Nephron (organoid): Measurements from ENCODE around the gene GLI2.

Experiments used
- H3K27ac Mint-ChIP-seq, 3 experiments: 2 replicates each; pipeline ENCODE4 v1.8.0; 2020; ENCODE audit warnings: mixed read lengths in 3 of 3, mild to moderate bottlenecking in 2 of 3, moderate library complexity in 1 of 3
- H3K27me3 Mint-ChIP-seq: 2 replicates; pipeline ENCODE4 v1.8.0; 2021; ENCODE audit warnings: low read depth, mild to moderate bottlenecking, moderate library complexity, mixed read lengths
- H3K36me3 Mint-ChIP-seq: 2 replicates; pipeline ENCODE4 v1.8.0; 2020; ENCODE audit warnings: low read depth, mixed read lengths
- H3K4me1 Mint-ChIP-seq: 2 replicates; pipeline ENCODE4 v1.8.0; 2020; ENCODE audit warnings: mixed read lengths
- H3K4me3 Mint-ChIP-seq, 3 experiments: 2 replicates each; pipeline ENCODE4 v1.8.0; 2020; ENCODE audit warnings: mild to moderate bottlenecking in 3 of 3, mixed read lengths in 3 of 3, moderate library complexity in 2 of 3
- H3K9me3 Mint-ChIP-seq: 2 replicates; pipeline ENCODE4 v1.8.0; 2020; ENCODE audit warnings: mixed read lengths
- TF ChIP-seq, protein P1 (sequence below), 3 experiments: fragments of 200-600 bp; sonication (generic); IDR thresholded peaks; one replicate each; pipeline ENCODE4 v1.5.0; 2021; ENCODE audit warnings: antibody characterized with exemption in 3 of 3; ENCODE audit not compliant: unreplicated experiment in 3 of 3

GLI2 gene

DNA sequence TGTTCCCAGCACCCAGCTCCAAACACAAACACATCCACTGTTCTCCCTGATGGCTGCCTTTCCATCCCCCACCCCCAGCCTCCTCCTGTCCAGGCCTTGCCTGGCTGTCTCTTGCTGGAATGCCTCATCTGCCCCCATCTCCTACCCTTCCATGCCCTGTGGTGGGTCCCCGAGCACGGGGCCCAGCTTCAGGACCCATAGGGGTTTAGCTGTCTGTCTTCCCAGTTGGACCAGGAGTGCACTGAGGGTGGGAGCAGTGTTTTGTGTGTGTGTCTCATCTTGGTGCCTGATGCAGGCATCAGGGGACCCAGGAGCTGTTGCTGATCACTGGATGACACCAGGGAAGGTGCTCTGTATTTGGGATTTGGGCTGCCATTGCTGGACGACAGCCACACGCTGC is 34.5 kb downstream of the GLI2 start:
- TF ChIP-seq, protein P1, sequence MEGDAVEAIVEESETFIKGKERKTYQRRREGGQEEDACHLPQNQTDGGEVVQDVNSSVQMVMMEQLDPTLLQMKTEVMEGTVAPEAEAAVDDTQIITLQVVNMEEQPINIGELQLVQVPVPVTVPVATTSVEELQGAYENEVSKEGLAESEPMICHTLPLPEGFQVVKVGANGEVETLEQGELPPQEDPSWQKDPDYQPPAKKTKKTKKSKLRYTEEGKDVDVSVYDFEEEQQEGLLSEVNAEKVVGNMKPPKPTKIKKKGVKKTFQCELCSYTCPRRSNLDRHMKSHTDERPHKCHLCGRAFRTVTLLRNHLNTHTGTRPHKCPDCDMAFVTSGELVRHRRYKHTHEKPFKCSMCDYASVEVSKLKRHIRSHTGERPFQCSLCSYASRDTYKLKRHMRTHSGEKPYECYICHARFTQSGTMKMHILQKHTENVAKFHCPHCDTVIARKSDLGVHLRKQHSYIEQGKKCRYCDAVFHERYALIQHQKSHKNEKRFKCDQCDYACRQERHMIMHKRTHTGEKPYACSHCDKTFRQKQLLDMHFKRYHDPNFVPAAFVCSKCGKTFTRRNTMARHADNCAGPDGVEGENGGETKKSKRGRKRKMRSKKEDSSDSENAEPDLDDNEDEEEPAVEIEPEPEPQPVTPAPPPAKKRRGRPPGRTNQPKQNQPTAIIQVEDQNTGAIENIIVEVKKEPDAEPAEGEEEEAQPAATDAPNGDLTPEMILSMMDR (IDR thresholded peaks at IDR 0.05; ENCODE audit: unreplicated experiment in 3 of 3) = no peak
- Mint-ChIP-seq H3K36me3 (no peaks in the 10 kb centered on the region), H3K4me3 (no peak overlapping the region), H3K9me3 (no peaks in the 10 kb centered on the region), H3K27ac (peak overlapping the region; percentile 37 to 99 (median 89)), H3K27me3 (no peaks in the 10 kb centered on the region), H3K4me1 (peaks cover 85% of the 10 kb centered on the region)

DNA sequence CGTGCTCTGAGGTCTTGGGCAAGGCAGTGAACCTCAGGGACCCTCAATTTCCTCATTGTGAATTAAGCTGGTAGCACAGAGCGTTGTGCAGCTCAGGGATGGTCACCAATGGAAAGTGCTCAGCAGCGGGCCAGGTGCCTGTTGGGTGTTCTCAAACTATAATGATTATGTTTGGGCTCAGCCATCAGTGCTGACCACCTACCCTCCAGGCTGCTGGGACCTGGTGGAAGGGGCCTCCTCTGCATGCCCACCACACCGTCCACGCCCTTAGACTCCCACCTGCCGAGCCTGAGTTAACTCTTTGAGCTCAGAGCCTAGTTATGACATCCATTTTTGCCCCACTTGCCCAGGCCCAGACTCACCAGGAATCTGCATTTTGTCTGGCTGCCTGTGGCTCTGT is 35.0 kb downstream of the GLI2 start:
- H3K9me3 Mint-ChIP-seq = no peaks in the 10 kb centered on the region

DNA sequence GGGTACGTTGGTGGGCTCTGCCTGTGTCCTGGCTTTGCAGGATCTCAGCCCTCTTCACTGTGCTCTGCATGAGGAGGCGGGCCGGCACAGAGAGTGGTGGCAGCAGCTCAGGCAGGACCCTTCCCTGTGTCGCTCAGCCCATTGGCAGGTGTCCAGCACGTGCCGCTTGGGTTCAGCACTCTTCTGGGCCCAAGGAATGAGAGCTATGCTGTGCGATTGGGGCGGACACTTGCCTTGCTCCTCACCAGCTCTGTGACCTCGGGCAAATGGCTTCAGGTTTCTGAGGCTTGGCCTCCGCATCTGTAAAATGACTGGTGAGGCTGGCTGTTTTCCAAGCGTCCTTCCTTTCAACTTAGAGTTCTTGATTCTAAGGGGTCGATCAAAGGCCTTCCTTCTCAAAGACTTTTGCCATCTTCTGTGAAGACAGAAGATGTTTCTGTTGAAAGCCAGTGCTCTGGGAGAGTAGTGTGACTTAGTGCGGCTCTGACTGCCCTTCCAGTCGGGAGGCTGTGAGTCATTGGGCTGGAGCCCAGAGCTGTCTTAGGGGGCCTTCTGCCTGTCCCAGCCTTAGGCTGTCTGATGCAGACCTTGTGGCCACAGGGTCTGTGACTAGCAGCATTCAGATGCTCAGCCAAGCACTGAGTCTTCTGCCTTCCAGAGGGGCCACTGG is 35.6 kb downstream of the GLI2 start:
- TF ChIP-seq, protein P1 (IDR thresholded peaks at IDR 0.05; ENCODE audit: unreplicated experiment in 3 of 3) = no peak
- H3K27ac Mint-ChIP-seq = peak overlapping the region; percentile 84 to 91 (median 88)
- H3K4me1 Mint-ChIP-seq = peaks cover 77% of the 10 kb centered on the region
- H3K27me3 Mint-ChIP-seq = no peaks in the 10 kb centered on the region
- no peaks in the 10 kb centered on the region for H3K9me3 Mint-ChIP-seq
- peak overlapping the region in 2 of 3 experiments; percentile 29 to 56 for H3K4me3 Mint-ChIP-seq
- no peaks in the 10 kb centered on the region for H3K36me3 Mint-ChIP-seq

More for the DNA sequence above, 35.0 kb downstream of the GLI2 start:
- H3K4me1 Mint-ChIP-seq = peaks cover 83% of the 10 kb centered on the region
- no peaks in the 10 kb centered on the region for H3K36me3 Mint-ChIP-seq
- no peak overlapping the region for H3K4me3 Mint-ChIP-seq
- TF ChIP-seq, protein P1 (IDR thresholded peaks at IDR 0.05; ENCODE audit: unreplicated experiment in 3 of 3) = no peak
- peak overlapping the region; percentile 84 to 91 (median 89) for H3K27ac Mint-ChIP-seq
- no peaks in the 10 kb centered on the region for H3K27me3 Mint-ChIP-seq

DNA sequence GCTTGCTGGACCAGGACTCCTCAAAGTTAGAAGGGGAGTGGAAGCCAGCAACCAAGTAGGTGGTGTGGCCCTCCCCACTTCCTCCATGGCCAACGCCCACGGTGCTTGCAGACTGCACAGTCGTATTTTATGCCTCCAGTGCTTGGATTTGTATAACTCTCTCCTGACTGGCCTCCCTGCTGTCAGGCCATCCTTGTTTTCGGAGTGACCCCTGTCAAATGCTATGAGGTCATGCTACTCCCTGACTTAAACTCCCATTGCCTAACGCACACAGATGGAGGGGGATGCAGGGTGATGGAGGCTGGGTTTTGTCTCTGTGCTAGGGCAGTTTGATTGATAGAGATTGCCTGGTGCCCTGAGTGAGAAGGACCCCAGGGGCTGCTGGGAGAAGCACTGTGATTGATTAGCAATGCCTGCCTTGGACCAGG is 36.1 kb downstream of the GLI2 start:
- Mint-ChIP-seq H3K27ac (peak overlapping the region; percentile 84 to 91 (median 88)), H3K4me3 (peak overlapping the region in 2 of 3 experiments; percentile 2 to 5), H3K9me3 (no peaks in the 10 kb centered on the region), H3K36me3 (no peaks in the 10 kb centered on the region), H3K4me1 (peaks cover 71% of the 10 kb centered on the region), H3K27me3 (no peaks in the 10 kb centered on the region)
- TF ChIP-seq, protein P1 (IDR thresholded peaks at IDR 0.05; ENCODE audit: unreplicated experiment in 3 of 3) = no peak

DNA sequence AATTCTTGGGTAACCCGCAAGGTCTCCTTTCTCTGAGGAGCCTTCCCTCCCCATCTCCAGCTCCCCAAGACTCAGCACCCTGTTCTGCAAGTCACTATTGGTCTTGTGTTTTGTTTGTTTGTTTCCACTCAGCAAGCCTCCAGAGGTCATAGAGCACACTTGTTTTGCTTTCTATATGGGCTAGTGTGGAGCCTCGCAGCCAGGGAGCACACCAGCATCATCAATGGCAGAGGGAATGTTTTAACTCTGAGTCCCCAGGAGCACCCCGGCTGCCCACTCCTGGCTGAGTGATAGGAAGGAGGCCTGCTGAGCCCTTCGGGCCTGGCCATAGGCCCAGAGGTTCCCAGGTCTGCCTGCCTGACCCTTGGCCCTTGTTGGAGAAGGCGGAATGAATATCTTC is 36.6 kb downstream of the GLI2 start:
- TF ChIP-seq, protein P1 (IDR thresholded peaks at IDR 0.05; ENCODE audit: unreplicated experiment in 3 of 3) = no peak
- Mint-ChIP-seq H3K4me3 (peak overlapping the region in 2 of 3 experiments; percentile 33 to 38), H3K36me3 (no peaks in the 10 kb centered on the region), H3K9me3 (no peaks in the 10 kb centered on the region), H3K27ac (peak overlapping the region; percentile 84 to 91 (median 88)), H3K27me3 (no peaks in the 10 kb centered on the region), H3K4me1 (peaks cover 67% of the 10 kb centered on the region)
